HepG2 (cell line): ENCODE measurements around the gene HACE1. TPM values are rescaled to one million over a fixed set of nuclear protein-coding genes. Genes with fewer than 3 reads are reported as not detected.
A peak's percentile ranks its signal among the peaks of the same experiment; 100 is the strongest.

Source experiments
- EZH2 ChIP-seq: conservative IDR thresholded peaks from 2 replicates; pipeline ENCODE4 v1.6.1; 2012; ENCODE audit warnings: mild to moderate bottlenecking, low read depth, low read length, moderate library complexity
- FOXP1 ChIP-seq, 2 experiments: fragments of 450-650 bp in 1 of 2; IDR thresholded peaks; 2 replicates each; pipeline ENCODE4 v1.6.1; 2017 to 2018; ENCODE audit warnings: antibody characterized with exemption in 1 of 2
- HMG20A ChIP-seq: IDR thresholded peaks from 2 replicates; pipeline ENCODE4 v1.6.1; 2016; ENCODE audit warnings: borderline replicate concordance
- PRMT3 ChIP-seq: sonication (generic); formaldehyde crosslinking; IDR thresholded peaks from 2 replicates; pipeline ENCODE4 v1.8.1; 2022; ENCODE audit warnings: low read depth, mild to moderate bottlenecking, moderate library complexity, missing genetic modification reagents, borderline replicate concordance
- STAG1 ChIP-seq: sonication (generic); formaldehyde crosslinking; IDR thresholded peaks from 2 replicates; pipeline ENCODE4 v1.4.0; 2020; ENCODE audit warnings: missing genetic modification reagents
- TAF15 ChIP-seq: fragments of 200-400 bp; formaldehyde crosslinking; IDR thresholded peaks from one replicate; pipeline ENCODE4 v1.6.1; 2018; ENCODE audit warnings: mild to moderate bottlenecking, low read depth, low read length; ENCODE audit not compliant: poor library complexity, severe bottlenecking
- U2AF2 ChIP-seq: fragments of 200-400 bp; formaldehyde crosslinking; IDR thresholded peaks from 2 replicates; pipeline ENCODE4 v1.6.1; 2017; ENCODE audit warnings: low read depth, mild to moderate bottlenecking, low read length
- ZNF33A ChIP-seq: sonication (generic); formaldehyde crosslinking; IDR thresholded peaks from 2 replicates; pipeline ENCODE4 v1.5.1; 2020; ENCODE audit warnings: missing genetic modification reagents, mild to moderate bottlenecking, moderate library complexity, borderline replicate concordance
- ZNF446 ChIP-seq: sonication (generic); formaldehyde crosslinking; IDR thresholded peaks from 2 replicates; pipeline ENCODE4 v1.5.0; 2020; ENCODE audit warnings: mild to moderate bottlenecking, missing genetic modification reagents
- ZNF709 ChIP-seq: sonication (generic); formaldehyde crosslinking; IDR thresholded peaks from 2 replicates; pipeline ENCODE4 v1.5.0; 2020; ENCODE audit warnings: mild to moderate bottlenecking, missing genetic modification reagents
- ZNF772 ChIP-seq: sonication (generic); formaldehyde crosslinking; IDR thresholded peaks from 2 replicates; pipeline ENCODE4 v1.5.0; 2020; ENCODE audit warnings: mild to moderate bottlenecking, missing genetic modification reagents
- ZNF879 ChIP-seq: sonication (generic); formaldehyde crosslinking; IDR thresholded peaks from 2 replicates; pipeline ENCODE4 v1.8.1; 2023; ENCODE audit warnings: missing genetic modification reagents
- polyA plus RNA-seq, 8 experiments: library from polyadenylated mRNA; depleted of rRNA in 3 of 8; stranded (reverse) in 7 of 8; unstranded in 1 of 8; fragments of >200 nt; fragmentation: Illumina TruSeq in 4 of 8; extraction: Trizol in 4 of 8; gene quantifications; 2 replicates each; pipeline versions ENCODE4 v1.2.1 to v1.2.3, GENCODE V29; 2011 to 2016; ENCODE audit warnings: low read depth in 4 of 8, missing spikeins in 1 of 8, mixed read lengths in 1 of 8; ENCODE audit not compliant: insufficient read depth in 1 of 8
- total RNA-seq, 5 experiments: library from RNA; depleted of rRNA; stranded (reverse); fragments of >200 nt; fragmentation: Illumina TruSeq; extraction: Trizol; gene quantifications; 2 replicates each; pipeline ENCODE4 v1.2.3, GENCODE V29; 2016; ENCODE audit warnings: low read depth in 1 of 5
- TF ChIP-seq, protein P1 (sequence below): sonication (generic); formaldehyde crosslinking; IDR thresholded peaks from 2 replicates; pipeline ENCODE4 v1.4.0; 2020; ENCODE audit warnings: missing genetic modification reagents, borderline replicate concordance
- TF ChIP-seq, protein P2 (sequence below): IDR thresholded peaks from 2 replicates; pipeline ENCODE4 v1.6.1; 2016; ENCODE audit warnings: low read depth, control low read depth
- TF ChIP-seq, protein P3 (sequence below): sonication (generic); formaldehyde crosslinking; conservative IDR thresholded peaks from 2 replicates; pipeline ENCODE4 v1.8.1; 2023; ENCODE audit warnings: missing genetic modification reagents
- TF ChIP-seq, protein P4 (sequence below): sonication (generic); formaldehyde crosslinking; IDR thresholded peaks from 2 replicates; pipeline ENCODE4 v1.4.0; 2020; ENCODE audit warnings: low read depth, missing genetic modification reagents

Gene HACE1
- total and polyA plus RNA-seq, 2 of the 13 experiments (the other 11 are each of a cell fraction or from before 2014, with no cell fraction given) = 8.9 to 11.4 TPM

DNA sequence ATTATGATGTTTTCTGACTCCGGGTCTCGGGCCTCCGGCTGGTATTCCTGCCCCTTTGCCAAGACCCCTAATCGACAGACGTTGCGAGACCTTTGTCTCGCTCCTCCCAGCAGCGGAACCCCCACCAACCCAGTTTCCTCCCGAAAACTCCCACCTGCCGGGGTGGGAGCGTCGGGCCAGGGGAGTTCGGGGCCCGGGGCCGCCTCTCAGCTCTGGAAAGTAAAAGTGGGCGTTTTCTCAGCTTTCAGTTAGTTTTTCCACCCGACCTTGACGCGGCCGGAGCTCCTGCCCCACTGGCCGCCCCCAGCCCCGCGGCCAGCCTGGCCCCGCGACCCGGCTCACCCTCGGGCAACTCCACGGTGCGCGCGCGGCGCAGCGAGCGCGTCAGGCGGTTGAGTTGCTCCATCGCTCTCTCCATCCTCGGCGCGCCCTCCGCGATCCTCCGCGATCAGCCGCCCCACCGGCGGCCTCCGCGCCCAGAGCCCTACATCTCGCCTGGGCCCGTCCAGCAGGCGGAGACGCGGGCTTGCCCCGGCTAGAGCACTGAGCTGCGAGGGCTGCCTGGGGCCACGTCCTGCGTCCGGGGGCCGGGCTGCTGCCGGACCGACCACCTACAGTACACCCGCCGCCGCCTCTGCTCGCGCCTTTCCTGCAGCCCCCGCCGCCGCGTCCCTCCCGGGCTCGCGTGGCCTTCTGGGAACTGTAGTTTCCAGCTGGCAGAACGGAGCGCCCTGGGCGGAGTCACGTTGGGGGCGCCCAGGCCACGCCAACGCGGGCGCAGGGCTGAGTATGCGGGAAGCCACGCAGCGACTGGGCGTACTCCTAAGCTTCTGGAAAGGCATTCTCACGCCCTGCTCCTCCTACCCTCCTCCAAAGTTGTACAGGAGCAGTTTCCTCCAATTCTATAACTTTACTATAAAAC, at the start of gene HACE1 (continued):
- TF ChIP-seq PRMT3 (CRISPR knock-in tag) (no peak), ZNF33A (CRISPR knock-in tag) (peak; percentile 30; the same call in 1 of the 2 replicates), ZNF879 (CRISPR knock-in tag) (0 out of 2 replicates have a peak, but pooled peaks have one; percentile 63), TAF15 (no peak), FOXP1 (IDR thresholded peaks at IDR 0.05) (no peak), FOXP1 (CRISPR knock-in tag; IDR thresholded peaks at IDR 0.05) (no peak), ZNF709 (CRISPR knock-in tag) (no peak; the same call in 1 of the 2 replicates), ZNF772 (no peak), EZH2 (no peak), U2AF2 (no peak), HMG20A (CRISPR knock-in tag) (no peak), ZNF446 (CRISPR knock-in tag) (no peak), STAG1 (peak; percentile 18)
- TF ChIP-seq, protein P1, sequence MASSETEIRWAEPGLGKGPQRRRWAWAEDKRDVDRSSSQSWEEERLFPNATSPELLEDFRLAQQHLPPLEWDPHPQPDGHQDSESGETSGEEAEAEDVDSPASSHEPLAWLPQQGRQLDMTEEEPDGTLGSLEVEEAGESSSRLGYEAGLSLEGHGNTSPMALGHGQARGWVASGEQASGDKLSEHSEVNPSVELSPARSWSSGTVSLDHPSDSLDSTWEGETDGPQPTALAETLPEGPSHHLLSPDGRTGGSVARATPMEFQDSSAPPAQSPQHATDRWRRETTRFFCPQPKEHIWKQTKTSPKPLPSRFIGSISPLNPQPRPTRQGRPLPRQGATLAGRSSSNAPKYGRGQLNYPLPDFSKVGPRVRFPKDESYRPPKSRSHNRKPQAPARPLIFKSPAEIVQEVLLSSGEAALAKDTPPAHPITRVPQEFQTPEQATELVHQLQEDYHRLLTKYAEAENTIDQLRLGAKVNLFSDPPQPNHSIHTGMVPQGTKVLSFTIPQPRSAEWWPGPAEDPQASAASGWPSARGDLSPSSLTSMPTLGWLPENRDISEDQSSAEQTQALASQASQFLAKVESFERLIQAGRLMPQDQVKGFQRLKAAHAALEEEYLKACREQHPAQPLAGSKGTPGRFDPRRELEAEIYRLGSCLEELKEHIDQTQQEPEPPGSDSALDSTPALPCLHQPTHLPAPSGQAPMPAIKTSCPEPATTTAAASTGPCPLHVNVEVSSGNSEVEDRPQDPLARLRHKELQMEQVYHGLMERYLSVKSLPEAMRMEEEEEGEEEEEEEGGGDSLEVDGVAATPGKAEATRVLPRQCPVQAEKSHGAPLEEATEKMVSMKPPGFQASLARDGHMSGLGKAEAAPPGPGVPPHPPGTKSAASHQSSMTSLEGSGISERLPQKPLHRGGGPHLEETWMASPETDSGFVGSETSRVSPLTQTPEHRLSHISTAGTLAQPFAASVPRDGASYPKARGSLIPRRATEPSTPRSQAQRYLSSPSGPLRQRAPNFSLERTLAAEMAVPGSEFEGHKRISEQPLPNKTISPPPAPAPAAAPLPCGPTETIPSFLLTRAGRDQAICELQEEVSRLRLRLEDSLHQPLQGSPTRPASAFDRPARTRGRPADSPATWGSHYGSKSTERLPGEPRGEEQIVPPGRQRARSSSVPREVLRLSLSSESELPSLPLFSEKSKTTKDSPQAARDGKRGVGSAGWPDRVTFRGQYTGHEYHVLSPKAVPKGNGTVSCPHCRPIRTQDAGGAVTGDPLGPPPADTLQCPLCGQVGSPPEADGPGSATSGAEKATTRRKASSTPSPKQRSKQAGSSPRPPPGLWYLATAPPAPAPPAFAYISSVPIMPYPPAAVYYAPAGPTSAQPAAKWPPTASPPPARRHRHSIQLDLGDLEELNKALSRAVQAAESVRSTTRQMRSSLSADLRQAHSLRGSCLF (CRISPR knock-in tag) = no peak
- TF ChIP-seq, protein P2, sequence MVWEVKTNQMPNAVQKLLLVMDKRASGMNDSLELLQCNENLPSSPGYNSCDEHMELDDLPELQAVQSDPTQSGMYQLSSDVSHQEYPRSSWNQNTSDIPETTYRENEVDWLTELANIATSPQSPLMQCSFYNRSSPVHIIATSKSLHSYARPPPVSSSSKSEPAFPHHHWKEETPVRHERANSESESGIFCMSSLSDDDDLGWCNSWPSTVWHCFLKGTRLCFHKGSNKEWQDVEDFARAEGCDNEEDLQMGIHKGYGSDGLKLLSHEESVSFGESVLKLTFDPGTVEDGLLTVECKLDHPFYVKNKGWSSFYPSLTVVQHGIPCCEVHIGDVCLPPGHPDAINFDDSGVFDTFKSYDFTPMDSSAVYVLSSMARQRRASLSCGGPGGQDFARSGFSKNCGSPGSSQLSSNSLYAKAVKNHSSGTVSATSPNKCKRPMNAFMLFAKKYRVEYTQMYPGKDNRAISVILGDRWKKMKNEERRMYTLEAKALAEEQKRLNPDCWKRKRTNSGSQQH (CRISPR knock-in tag) = no peak
- TF ChIP-seq, protein P3, sequence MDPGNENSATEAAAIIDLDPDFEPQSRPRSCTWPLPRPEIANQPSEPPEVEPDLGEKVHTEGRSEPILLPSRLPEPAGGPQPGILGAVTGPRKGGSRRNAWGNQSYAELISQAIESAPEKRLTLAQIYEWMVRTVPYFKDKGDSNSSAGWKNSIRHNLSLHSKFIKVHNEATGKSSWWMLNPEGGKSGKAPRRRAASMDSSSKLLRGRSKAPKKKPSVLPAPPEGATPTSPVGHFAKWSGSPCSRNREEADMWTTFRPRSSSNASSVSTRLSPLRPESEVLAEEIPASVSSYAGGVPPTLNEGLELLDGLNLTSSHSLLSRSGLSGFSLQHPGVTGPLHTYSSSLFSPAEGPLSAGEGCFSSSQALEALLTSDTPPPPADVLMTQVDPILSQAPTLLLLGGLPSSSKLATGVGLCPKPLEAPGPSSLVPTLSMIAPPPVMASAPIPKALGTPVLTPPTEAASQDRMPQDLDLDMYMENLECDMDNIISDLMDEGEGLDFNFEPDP = no peak
- TF ChIP-seq, protein P4, sequence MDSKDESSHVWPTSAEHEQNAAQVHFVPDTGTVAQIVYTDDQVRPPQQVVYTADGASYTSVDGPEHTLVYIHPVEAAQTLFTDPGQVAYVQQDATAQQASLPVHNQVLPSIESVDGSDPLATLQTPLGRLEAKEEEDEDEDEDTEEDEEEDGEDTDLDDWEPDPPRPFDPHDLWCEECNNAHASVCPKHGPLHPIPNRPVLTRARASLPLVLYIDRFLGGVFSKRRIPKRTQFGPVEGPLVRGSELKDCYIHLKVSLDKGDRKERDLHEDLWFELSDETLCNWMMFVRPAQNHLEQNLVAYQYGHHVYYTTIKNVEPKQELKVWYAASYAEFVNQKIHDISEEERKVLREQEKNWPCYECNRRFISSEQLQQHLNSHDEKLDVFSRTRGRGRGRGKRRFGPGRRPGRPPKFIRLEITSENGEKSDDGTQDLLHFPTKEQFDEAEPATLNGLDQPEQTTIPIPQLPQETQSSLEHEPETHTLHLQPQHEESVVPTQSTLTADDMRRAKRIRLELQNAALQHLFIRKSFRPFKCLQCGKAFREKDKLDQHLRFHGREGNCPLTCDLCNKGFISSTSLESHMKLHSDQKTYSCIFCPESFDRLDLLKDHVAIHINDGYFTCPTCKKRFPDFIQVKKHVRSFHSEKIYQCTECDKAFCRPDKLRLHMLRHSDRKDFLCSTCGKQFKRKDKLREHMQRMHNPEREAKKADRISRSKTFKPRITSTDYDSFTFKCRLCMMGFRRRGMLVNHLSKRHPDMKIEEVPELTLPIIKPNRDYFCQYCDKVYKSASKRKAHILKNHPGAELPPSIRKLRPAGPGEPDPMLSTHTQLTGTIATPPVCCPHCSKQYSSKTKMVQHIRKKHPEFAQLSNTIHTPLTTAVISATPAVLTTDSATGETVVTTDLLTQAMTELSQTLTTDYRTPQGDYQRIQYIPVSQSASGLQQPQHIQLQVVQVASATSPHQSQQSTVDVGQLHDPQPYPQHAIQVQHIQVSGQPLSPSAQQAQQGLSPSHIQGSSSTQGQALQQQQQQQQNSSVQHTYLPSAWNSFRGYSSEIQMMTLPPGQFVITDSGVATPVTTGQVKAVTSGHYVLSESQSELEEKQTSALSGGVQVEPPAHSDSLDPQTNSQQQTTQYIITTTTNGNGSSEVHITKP (CRISPR knock-in tag) = peak; percentile 47; the same call in 1 of the 2 replicates
